ENCODE results near the gene TTYH3.

TTYH3 gene

GRCh38 chr7:2711895-2712675 is 80.3 kb downstream of the TTYH3 start:
- DNase-seq: no peak

- no peak for DNase-seq
Measured at GRCh38 chr7:2713370-2713769, 81.6 kb downstream of the TTYH3 start.

GRCh38 chr7:2713978-2714377 is 82.2 kb downstream of the TTYH3 start:
- DNase-seq: no peak
